GM21723 (cell line): ENCODE data around the gene TAL2.
A peak's percentile ranks its signal among the peaks of the same experiment; 100 is the strongest.

ENCODE experiments used
- ATAC-seq: cut with Tn5 transposase; IDR thresholded peaks from one replicate; pipeline ENCODE4 v1.9.1; 2021; ENCODE audit warnings: mild to moderate bottlenecking, moderate library complexity; ENCODE audit not compliant: unreplicated experiment

The TAL2 gene

DNA sequence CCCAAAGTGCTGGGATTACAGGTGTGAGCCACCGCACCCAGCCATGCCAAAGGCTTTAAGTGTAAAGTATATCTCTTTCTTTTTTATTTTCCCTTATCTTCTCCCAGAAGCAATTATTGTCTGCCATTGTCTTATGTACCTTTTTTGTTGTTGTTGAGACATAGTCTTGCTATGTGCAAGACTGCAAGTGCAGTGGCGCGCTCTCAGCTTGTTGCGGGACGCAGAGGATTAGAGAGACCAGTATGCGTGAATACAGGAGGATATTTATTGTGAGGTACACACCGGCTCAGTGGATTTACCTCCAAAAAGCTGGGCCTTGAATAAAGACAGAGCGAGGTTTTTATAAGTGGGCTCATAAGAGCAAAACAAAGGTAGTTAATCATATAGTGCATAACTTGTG, 43.9 kb downstream of the TAL2 start:
- ATAC-seq = no peak

GRCh38 chr9:105708405-105708804, 46.1 kb downstream of the TAL2 start:
- peak; percentile 74 for ATAC-seq

- ATAC-seq = no peak
Observed at GRCh38 chr9:105710638-105711037, 48.4 kb downstream of the TAL2 start.

DNA sequence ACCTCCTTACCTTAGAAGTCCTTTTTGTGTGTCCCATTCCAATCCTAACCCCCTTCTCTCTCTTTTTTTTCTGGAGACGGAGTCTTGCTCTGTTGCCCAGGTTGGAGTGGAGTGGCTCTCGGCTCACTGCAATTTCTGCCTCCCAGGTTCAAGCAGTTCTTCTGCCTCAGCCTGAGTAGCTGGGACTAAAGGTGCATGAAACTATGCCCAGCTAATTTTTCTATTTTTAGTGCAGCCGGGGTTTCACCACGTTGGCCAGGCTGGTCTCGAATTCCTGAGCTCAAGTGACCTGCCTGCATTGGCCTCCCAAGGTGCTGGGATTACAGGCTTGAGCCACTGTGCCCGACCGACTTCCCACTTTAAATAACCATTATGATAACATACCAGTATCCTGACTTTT, 49.6 kb downstream of the TAL2 start:
- ATAC-seq = no peak

GRCh38 chr9:105712297-105712696, 50.0 kb downstream of the TAL2 start:
- no peak for ATAC-seq
